ENCODE data around the gene DCP1A. TPM values are rescaled to one million over a fixed set of nuclear protein-coding genes. Genes with fewer than 3 reads are reported as not detected.

The DCP1A gene
- polyA plus RNA-seq, 1 of the 3 experiments (the other 2 are of a cell fraction) = 12.9 TPM

DNA sequence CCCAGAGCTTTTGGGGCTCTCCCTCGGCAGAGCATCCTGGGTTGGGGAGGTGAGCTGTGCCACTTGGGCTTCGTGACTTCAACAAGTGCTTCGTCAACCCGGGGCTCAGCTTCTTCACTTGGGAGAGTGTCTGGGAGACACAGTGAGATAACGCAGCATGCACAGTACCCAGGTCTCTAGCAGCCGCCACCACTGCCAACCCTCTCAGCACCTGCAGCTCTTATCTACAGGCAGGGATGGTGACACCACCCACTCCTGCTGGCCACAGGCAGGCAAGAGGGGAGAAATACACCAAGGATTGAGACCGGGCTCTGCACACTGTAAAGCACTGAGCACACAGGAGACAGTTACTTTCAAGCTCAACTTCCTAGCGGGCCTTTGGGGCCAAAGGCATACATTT is 103.1 kb downstream of the DCP1A start:
- no peak for DNase-seq
- POLR2A ChIA-PET = no interaction called here

More for the DNA sequence above, 103.1 kb downstream of the DCP1A start:
- Histone ChIP-seq H3F3A (replicated peaks; ENCODE audit: insufficient read depth) (peaks cover 16% of the 10 kb centered on the region), H3K9me3 (no peaks in the 10 kb centered on the region), H3K4me2 (no peak overlapping the region), H3K4me3 (ENCODE audit: low read depth in 2 of 2, low read length in 1 of 2) (no peak overlapping the region), H3K79me2 (ENCODE audit: insufficient read depth) (peaks cover 95% of the 10 kb centered on the region), H3K27me3 (ENCODE audit: insufficient read depth) (no peaks in the 10 kb centered on the region), H2AFZ (ENCODE audit: low read depth) (no peak overlapping the region), H3K9ac (no peak overlapping the region), H3K9me2 (no peaks in the 10 kb centered on the region), H3K4me1 (ENCODE audit: control insufficient read depth in 1 of 2, insufficient read depth in 2 of 2, low read depth in 1 of 2, low read length in 1 of 2) (peaks cover 3 to 19% of the 10 kb centered on the region in 2 experiments; a peak in 1 of 4 replicates), H4K20me1 (ENCODE audit: insufficient read depth) (peaks cover 85% of the 10 kb centered on the region), H3K36me3 (replicated peaks in 1 of 2; ENCODE audit: control insufficient read depth in 1 of 2, insufficient read depth in 2 of 2, low read length in 1 of 2) (peaks cover 30 to 34% of the 10 kb centered on the region in 2 experiments), H3K27ac (ENCODE audit: low read depth in 2 of 2, low read length in 1 of 2) (no peak overlapping the region; a peak in 1 of 4 replicates)
- WGBS (ENCODE audit: low lambda C conversion rate) = 80% methylated on average over 8 of the region's 8 CpGs
- TF ChIP-seq TCF12 (IDR thresholded peaks at IDR 0.05) (no peak), NFIC (IDR thresholded peaks at IDR 0.05; ENCODE audit: borderline replicate concordance) (no peak), CTCF (IDR thresholded peaks at IDR 0.05) (no peak), GATA2 (CRISPR knock-in tag; IDR thresholded peaks at IDR 0.05) (no peak), TAF1 (IDR thresholded peaks at IDR 0.05; ENCODE audit: borderline replicate concordance, low read depth, low read length) (no peak), NRF1 (IDR thresholded peaks at IDR 0.05; ENCODE audit: low read depth, low read length) (no peak), JUND (IDR thresholded peaks at IDR 0.05) (no peak), FOXM1 (IDR thresholded peaks at IDR 0.05; ENCODE audit: low read depth) (no peak), USF1 (IDR thresholded peaks at IDR 0.05; ENCODE audit: borderline replicate concordance, low read depth) (no peak), RCOR1 (IDR thresholded peaks at IDR 0.05; ENCODE audit: low read length) (no peak), EZH2phosphoT487 (IDR thresholded peaks at IDR 0.05; ENCODE audit: borderline replicate concordance, low read depth) (no peak), MEF2A (IDR thresholded peaks at IDR 0.05; ENCODE audit: borderline replicate concordance, low read depth) (no peak), MAX (IDR thresholded peaks at IDR 0.05; ENCODE audit: low read depth) (no peak), FOSL2 (IDR thresholded peaks at IDR 0.05; ENCODE audit: borderline replicate concordance, low read depth) (no peak), MXI1 (IDR thresholded peaks at IDR 0.05; ENCODE audit: low read depth, low read length) (no peak)
- TF ChIP-seq, protein P1, sequence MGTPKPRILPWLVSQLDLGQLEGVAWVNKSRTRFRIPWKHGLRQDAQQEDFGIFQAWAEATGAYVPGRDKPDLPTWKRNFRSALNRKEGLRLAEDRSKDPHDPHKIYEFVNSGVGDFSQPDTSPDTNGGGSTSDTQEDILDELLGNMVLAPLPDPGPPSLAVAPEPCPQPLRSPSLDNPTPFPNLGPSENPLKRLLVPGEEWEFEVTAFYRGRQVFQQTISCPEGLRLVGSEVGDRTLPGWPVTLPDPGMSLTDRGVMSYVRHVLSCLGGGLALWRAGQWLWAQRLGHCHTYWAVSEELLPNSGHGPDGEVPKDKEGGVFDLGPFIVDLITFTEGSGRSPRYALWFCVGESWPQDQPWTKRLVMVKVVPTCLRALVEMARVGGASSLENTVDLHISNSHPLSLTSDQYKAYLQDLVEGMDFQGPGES (IDR thresholded peaks at IDR 0.05; ENCODE audit: low read depth, low read length) = no peak
- TF ChIP-seq, protein P2, sequence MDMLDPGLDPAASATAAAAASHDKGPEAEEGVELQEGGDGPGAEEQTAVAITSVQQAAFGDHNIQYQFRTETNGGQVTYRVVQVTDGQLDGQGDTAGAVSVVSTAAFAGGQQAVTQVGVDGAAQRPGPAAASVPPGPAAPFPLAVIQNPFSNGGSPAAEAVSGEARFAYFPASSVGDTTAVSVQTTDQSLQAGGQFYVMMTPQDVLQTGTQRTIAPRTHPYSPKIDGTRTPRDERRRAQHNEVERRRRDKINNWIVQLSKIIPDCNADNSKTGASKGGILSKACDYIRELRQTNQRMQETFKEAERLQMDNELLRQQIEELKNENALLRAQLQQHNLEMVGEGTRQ (IDR thresholded peaks at IDR 0.05; ENCODE audit: borderline replicate concordance, low read depth, low read length) = no peak
- CTCF ChIA-PET = interaction anchor here (1.0 kb wide), 1 partner anchor 26 kb away, joined by 3 read pairs; no protein-coding TSS in a partner anchor

All from SK-N-SH (cell line).